Spleen (tissue), 7 donors: Measurements from ENCODE around the gene EPHB6.

Source experiments
- POLR2A ChIP-seq, 3 donors: fragments of 450-650 bp; IDR thresholded peaks; one replicate each; pipeline ENCODE4 v1.5.1; 2017; ENCODE audit warnings: antibody characterized with exemption in 3 of 3, mild to moderate bottlenecking in 1 of 3
- POLR2AphosphoS5 ChIP-seq, 3 donors: sonication (generic); formaldehyde crosslinking; IDR thresholded peaks; one replicate each; pipeline ENCODE4 v1.5.1; 2017; ENCODE audit warnings: antibody characterized with exemption in 3 of 3
- TF ChIP-seq, protein P1 (sequence below), 11 experiments: fragments of 200-600 bp in 7 of 11; fragments of 450-650 bp in 4 of 11; sonication (generic) in 4 of 11; IDR thresholded peaks in 8 of 11; conservative IDR thresholded peaks in 3 of 11; 1 replicate in 7 of 11; 2 replicates in 4 of 11; pipeline versions ENCODE4 v1.4.0 to v1.8.0; 2016 to 2021; ENCODE audit warnings: antibody characterized with exemption in 11 of 11, inconsistent platforms in 4 of 11, mild to moderate bottlenecking in 1 of 11
- donor health status: DM: no; HTN: no; CAD: no; lungs with moderate emphysema.
- donor health status: DM: no; HTN: no; CAD: no.
- donor health status: DM: no; HTN: no; CAD: no.

DNA sequence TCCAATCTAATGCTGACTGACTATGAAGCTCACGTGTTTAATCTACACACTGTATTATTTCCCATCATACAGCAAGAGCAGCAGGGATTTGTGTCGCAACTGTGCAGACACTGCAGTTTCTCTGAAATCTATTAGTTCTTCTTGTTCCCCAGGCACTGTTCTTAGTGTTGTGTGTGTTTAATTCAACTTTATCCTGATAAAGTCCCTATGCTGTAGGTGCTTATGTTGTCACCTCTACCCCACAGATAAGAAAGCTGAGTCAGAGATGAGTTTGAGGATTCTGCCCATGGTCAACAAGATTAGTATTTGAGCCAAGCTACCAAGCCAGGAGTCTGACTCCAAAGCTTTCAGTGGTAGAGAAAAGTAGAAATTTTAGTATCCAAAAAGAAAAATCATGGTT is 22.5 kb upstream of the EPHB6 start:
- TF ChIP-seq POLR2AphosphoS5 (IDR thresholded peaks at IDR 0.05) = no peak
- TF ChIP-seq, protein P1, sequence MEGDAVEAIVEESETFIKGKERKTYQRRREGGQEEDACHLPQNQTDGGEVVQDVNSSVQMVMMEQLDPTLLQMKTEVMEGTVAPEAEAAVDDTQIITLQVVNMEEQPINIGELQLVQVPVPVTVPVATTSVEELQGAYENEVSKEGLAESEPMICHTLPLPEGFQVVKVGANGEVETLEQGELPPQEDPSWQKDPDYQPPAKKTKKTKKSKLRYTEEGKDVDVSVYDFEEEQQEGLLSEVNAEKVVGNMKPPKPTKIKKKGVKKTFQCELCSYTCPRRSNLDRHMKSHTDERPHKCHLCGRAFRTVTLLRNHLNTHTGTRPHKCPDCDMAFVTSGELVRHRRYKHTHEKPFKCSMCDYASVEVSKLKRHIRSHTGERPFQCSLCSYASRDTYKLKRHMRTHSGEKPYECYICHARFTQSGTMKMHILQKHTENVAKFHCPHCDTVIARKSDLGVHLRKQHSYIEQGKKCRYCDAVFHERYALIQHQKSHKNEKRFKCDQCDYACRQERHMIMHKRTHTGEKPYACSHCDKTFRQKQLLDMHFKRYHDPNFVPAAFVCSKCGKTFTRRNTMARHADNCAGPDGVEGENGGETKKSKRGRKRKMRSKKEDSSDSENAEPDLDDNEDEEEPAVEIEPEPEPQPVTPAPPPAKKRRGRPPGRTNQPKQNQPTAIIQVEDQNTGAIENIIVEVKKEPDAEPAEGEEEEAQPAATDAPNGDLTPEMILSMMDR (IDR thresholded peaks at IDR 0.05 in 8 of 11, conservative IDR thresholded peaks at IDR 0.05 in 3 of 11) = no peak
- TF ChIP-seq POLR2A (IDR thresholded peaks at IDR 0.05) = no peak
